OCI-LY7 (cell line): Measurements from ENCODE around the gene PEX11B. TPM values are rescaled to one million over a fixed set of nuclear protein-coding genes. Genes with fewer than 3 reads are reported as not detected.

ENCODE experiments used
- BruUV-seq: library from RNA; stranded (reverse); fragments of 400-500 nt; replicated peaks from 2 replicates; lab custom pipeline; 2021; lab: Mats Ljungman, UMichigan
- CTCF ChIA-PET: fragments of 300-600 bp; sonication (Branson Sonifier 250); formaldehyde crosslinking; loops from one replicate; lab custom pipeline; 2022; ENCODE audit warnings: antibody characterized with exemption; ENCODE audit not compliant: unreplicated experiment; lab: Charles Lee
- POLR2A ChIA-PET: fragments of 300-600 bp; sonication (Branson Sonifier 250); formaldehyde crosslinking; loops from one replicate; lab custom pipeline; 2022; ENCODE audit warnings: antibody characterized with exemption; lab: Charles Lee
- DNase-seq: peaks from one replicate; pipeline ENCODE4 v3.0.0-alpha.2; 2015; ENCODE audit warnings: low spot score
- H2AFZ ChIP-seq: fragments of 200-600 bp; sonication (generic), shearing (Covaris generic); 2 replicates; pipeline ENCODE4 v1.6.1; 2014; ENCODE audit warnings: mild to moderate bottlenecking, antibody characterized with exemption, low read length, moderate library complexity
- H3K27ac ChIP-seq: fragments of 200-600 bp; sonication (generic); 2 replicates; pipeline ENCODE4 v1.5.1; 2014; ENCODE audit warnings: mixed run types, low read depth, mild to moderate bottlenecking, moderate library complexity, low read length, inconsistent platforms; ENCODE audit not compliant: poor library complexity, severe bottlenecking
- H3K36me3 ChIP-seq: fragments of 200-600 bp; sonication (generic); 2 replicates; pipeline ENCODE4 v1.6.1; 2014; ENCODE audit warnings: mild to moderate bottlenecking, antibody characterized with exemption, low read length, moderate library complexity, mixed read lengths; ENCODE audit not compliant: insufficient read depth
- H3K4me1 ChIP-seq: fragments of 200-600 bp; sonication (generic); 2 replicates; pipeline ENCODE4 v1.5.1; 2014; ENCODE audit warnings: mild to moderate bottlenecking, low read length; ENCODE audit not compliant: insufficient read depth, poor library complexity, severe bottlenecking
- H3K4me2 ChIP-seq: fragments of 200-600 bp; sonication (generic); 2 replicates; pipeline ENCODE4 v1.6.1; 2014; ENCODE audit warnings: mild to moderate bottlenecking, low read length
- H3K4me3 ChIP-seq: fragments of 200-600 bp; sonication (generic); 2 replicates; pipeline ENCODE4 v1.5.1; 2014; ENCODE audit warnings: mild to moderate bottlenecking, low read depth, low read length; ENCODE audit not compliant: poor library complexity, severe bottlenecking
- H3K79me2 ChIP-seq: fragments of 200-600 bp; sonication (generic); 2 replicates; pipeline ENCODE4 v1.6.1; 2016; ENCODE audit warnings: low read depth, mild to moderate bottlenecking, low read length, moderate library complexity, mixed read lengths; ENCODE audit not compliant: insufficient read depth
- H3K9me2 ChIP-seq: fragments of 200-600 bp; sonication (generic); 2 replicates; pipeline ENCODE4 v1.6.1; 2016; ENCODE audit warnings: mild to moderate bottlenecking, low read length, mixed read lengths; ENCODE audit not compliant: insufficient read depth
- H3K9me3 ChIP-seq: fragments of 200-600 bp; sonication (generic); 2 replicates; pipeline ENCODE4 v1.6.1; 2014; ENCODE audit warnings: mild to moderate bottlenecking, mixed run types, low read length, mixed read lengths
- H4K20me1 ChIP-seq: fragments of 200-600 bp; sonication (generic); 2 replicates; pipeline ENCODE4 v1.6.1; 2014; ENCODE audit warnings: mild to moderate bottlenecking, antibody characterized with exemption, low read length, moderate library complexity, mixed read lengths; ENCODE audit not compliant: insufficient read depth
- EZH2phosphoT487 ChIP-seq: fragments of 200-600 bp; sonication (generic); IDR thresholded peaks from 2 replicates; pipeline ENCODE4 v1.6.1; 2018; ENCODE audit warnings: low read depth, borderline replicate concordance, mild to moderate bottlenecking, mixed run types, antibody characterized with exemption, low read length, moderate library complexity, mixed read lengths
- intact Hi-C: fragments of 100-400 bp; cut with micrococcal nuclease; formaldehyde crosslinking; loops from one replicate; pipeline ENCODE4 v1.10.0; 2022; ENCODE audit not compliant: unreplicated experiment
- total RNA-seq, 2 experiments: library from RNA; depleted of rRNA in 1 of 2; stranded (reverse); fragments of >200 nt in 1 of 2; shearing (Covaris generic) in 1 of 2; gene quantifications; 2 replicates each; pipeline ENCODE4 v1.2.3, GENCODE V29; 2014 to 2022
- TF ChIP-seq, protein P1 (sequence below): fragments of 200-600 bp; sonication (generic); conservative IDR thresholded peaks from 2 replicates; pipeline ENCODE4 v1.5.1; 2014; ENCODE audit warnings: mild to moderate bottlenecking, antibody characterized with exemption, low read length, moderate library complexity, mixed read lengths

PEX11B gene
- total RNA-seq, 2 experiments from 2014 or later: 18.2 to 32.9 TPM

DNA sequence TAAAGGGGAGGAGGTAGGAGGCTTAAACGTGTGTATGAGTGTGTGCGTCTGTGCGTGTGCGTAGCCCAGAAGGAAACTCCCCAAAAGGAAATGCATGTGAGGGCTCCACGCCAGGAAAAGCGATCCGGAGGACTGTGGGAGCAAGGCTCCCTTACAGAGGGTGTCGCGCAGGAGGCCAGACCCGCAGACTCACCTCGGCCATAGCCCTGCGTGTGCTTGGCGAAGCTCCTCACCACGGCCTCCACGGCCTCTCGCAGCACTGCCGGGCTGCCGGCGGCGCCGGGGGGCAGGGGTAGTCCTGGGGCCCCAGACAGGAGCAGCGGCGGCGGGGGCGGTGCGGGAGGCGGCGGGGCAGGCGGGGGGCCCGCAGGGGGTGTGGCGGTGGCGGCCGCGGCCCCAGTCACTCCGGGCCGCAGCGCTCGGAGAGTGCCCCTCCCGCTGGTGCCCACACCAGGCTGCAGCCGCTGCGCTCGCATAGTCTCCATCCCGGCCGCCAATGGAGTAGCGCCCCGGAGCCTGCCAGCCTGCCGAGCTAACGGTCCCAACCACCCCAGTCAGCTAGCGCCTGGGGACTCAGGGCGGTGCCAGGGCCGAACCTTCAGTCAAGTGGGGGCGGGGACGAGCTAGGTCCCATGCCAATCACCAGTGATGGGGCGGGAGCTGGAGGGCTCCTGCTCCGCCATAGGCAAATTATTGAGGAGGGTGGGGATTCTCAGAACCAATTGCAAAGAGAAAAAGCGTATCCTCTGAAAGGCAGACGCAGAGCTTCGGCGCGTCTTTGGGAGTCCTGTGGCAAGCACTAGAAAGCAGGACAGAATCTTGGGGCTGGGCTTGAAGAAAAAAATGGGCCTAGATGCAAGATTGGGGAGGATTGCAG, 39.2 kb upstream of the PEX11B start, which contains the start of gene LIX1L:
Gene LIX1L (minus strand): TSS at position 575 of the 877 bp plus-strand sequence. CDS start 90 bp downstream, at position 485.
- intact Hi-C loops: loop anchor here (1.0 to 2.0 kb wide), 2 partner anchors 25 to 99 kb away; partner anchors contain the start of gene PIAS3
- peaks cover 13% of the 10 kb centered on the region; the same call in 1 of the 2 replicates for H3K36me3 ChIP-seq
- CTCF ChIA-PET: interaction anchor here (0.5 to 1.6 kb wide), 5 partner anchors 13 to 99 kb away, joined by 3 to 4 read pairs (median 4); partner anchors contain the start of gene PIAS3
- peak within 1 kb of the TSS; percentile 86 for H3K4me3 ChIP-seq
- H3K27ac ChIP-seq: peak within 1 kb of the TSS; percentile 53
- peak within 1 kb of the TSS; percentile 44 for H2AFZ ChIP-seq
- POLR2A ChIA-PET: interaction anchor here (0.7 to 2.6 kb wide), 20 partner anchors 9 to 133 kb away, joined by 3 to 20 read pairs (median 5); partner anchors contain the start of genes ANKRD35, PEX11B, PIAS3 and RBM8A
- peaks cover 3% of the 10 kb centered on the region; the same call in 1 of the 2 replicates for H4K20me1 ChIP-seq
- H3K79me2 ChIP-seq: peaks cover 23% of the 10 kb centered on the region; the same call in 1 of the 2 replicates
- peaks cover 63% of the 10 kb centered on the region for H3K4me1 ChIP-seq
- peak within 1 kb of the TSS; percentile 94 for H3K4me2 ChIP-seq
- no peaks in the 10 kb centered on the region for H3K9me3 ChIP-seq
- no TSS peak for BruUV-seq
- peak; percentile 98 for DNase-seq
- no peak for TF ChIP-seq EZH2phosphoT487
- TF ChIP-seq, protein P1, sequence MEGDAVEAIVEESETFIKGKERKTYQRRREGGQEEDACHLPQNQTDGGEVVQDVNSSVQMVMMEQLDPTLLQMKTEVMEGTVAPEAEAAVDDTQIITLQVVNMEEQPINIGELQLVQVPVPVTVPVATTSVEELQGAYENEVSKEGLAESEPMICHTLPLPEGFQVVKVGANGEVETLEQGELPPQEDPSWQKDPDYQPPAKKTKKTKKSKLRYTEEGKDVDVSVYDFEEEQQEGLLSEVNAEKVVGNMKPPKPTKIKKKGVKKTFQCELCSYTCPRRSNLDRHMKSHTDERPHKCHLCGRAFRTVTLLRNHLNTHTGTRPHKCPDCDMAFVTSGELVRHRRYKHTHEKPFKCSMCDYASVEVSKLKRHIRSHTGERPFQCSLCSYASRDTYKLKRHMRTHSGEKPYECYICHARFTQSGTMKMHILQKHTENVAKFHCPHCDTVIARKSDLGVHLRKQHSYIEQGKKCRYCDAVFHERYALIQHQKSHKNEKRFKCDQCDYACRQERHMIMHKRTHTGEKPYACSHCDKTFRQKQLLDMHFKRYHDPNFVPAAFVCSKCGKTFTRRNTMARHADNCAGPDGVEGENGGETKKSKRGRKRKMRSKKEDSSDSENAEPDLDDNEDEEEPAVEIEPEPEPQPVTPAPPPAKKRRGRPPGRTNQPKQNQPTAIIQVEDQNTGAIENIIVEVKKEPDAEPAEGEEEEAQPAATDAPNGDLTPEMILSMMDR: no peak
- no peaks in the 10 kb centered on the region for H3K9me2 ChIP-seq

DNA sequence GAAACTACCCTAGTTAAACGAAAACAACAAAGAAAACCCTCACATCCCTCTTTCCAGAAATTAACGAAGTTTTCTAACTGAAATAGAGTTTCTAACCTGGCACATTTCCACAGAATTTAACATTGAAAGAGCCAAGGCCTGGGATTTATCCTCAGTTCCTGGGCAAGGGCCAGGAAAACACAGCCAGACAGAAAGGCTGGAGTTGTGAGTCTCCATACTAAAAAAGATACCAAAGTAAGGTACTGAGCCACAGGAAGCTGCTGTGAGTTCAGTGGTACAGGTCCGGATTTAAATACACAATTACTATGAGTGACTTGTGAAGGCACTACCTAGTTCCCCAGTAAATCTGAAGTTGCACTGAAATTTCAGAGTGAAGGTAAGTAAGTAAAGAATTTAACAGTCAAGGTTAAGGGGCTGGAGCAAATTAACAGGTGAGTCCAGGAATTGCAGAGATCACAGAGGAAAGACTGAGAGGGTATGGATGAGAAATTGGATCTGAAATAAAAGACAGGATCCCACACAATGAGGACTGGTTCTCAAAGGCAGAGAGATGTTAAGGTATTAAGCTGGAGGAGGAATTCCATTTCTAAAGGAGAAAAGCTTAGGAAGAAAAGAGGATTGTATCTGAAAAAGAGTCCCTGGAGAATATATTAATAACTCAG, 38.4 kb upstream of the PEX11B start:
- ChIA-PET POLR2A (interaction anchor here (0.9 to 2.6 kb wide), 8 partner anchors 10 to 97 kb away, joined by 3 to 20 read pairs (median 10); partner anchors contain the start of genes RBM8A and TXNIP), CTCF (interaction anchor here (0.6 to 1.6 kb wide), 4 partner anchors 12 to 98 kb away, joined by 3 to 4 read pairs (median 4); partner anchors contain the start of gene PIAS3)
- H3K9me3 ChIP-seq: no peaks in the 10 kb centered on the region
- H3K4me3 ChIP-seq: peak overlapping the region; percentile 86
- H4K20me1 ChIP-seq: peaks cover 3% of the 10 kb centered on the region; the same call in 1 of the 2 replicates
- no peak for TF ChIP-seq EZH2phosphoT487
- TF ChIP-seq, protein P1: no peak; the same call in 1 of the 2 replicates
- peak overlapping the region; percentile 44 for H2AFZ ChIP-seq
- H3K79me2 ChIP-seq: peaks cover 23% of the 10 kb centered on the region; the same call in 1 of the 2 replicates
- DNase-seq: peak; percentile 51
- H3K9me2 ChIP-seq: no peaks in the 10 kb centered on the region
- H3K4me2 ChIP-seq: peak overlapping the region; percentile 94
- BruUV-seq: TSS peak; percentile 62
- H3K36me3 ChIP-seq: peaks cover 13% of the 10 kb centered on the region; the same call in 1 of the 2 replicates
- H3K4me1 ChIP-seq: peaks cover 57% of the 10 kb centered on the region
- intact Hi-C loops: loop anchor here (1.0 kb wide), 1 partner anchor 25 kb away; no protein-coding TSS in a partner anchor
- peak overlapping the region; percentile 53 for H3K27ac ChIP-seq
